ENCODE data around the gene DLG2. TPM values are rescaled to one million over a fixed set of nuclear protein-coding genes. Genes with fewer than 3 reads are reported as not detected.

Gene DLG2
- total and polyA plus RNA-seq, 2 of the 4 experiments (the other 2 are of a cell fraction) = 0.31 to 0.36 TPM

DNA sequence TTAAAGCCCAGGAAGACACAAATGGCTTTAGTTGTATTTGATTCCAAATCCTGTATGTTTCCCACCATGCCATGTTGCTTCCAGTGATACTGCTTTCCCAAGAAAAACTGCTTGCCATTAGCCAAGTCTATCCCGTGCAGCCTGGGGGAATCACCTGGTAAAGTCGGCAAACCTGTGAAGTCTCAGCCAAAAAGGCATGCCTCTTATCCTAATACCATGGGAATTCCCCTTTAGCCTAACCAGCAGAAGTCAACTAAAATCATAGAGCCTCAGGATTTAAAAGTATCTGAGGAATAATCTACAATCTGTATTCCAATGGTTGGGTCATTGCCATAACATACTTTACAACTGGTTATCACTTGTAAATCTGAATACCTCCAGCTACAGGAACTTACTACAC is 869.4 kb downstream of the DLG2 start:
- no peak overlapping the region for H2BK20ac ChIP-seq (ENCODE audit: low read depth, low read length)
- DNase-seq (no peak), ATAC-seq (ENCODE audit: low read depth) (no peak)
- no peak overlapping the region for H2BK15ac ChIP-seq (ENCODE audit: low read depth, low read length)
- no CpG with 5 or more reads among the region's 2 CpGs for WGBS, 2 experiments (ENCODE audit: extremely low coverage in 2 of 2, insufficient read length in 1 of 2)
- H2AK5ac ChIP-seq (ENCODE audit: low read depth, low read length) = no peak overlapping the region
- H3K4me1 ChIP-seq (ENCODE audit: control insufficient read depth, insufficient read depth, low read length) = no peaks in the 10 kb centered on the region
- no peak overlapping the region for H3K27ac ChIP-seq (ENCODE audit: insufficient read depth, low read length)
- no peak overlapping the region for H3K9ac ChIP-seq (ENCODE audit: low read depth, low read length)
- H3K18ac ChIP-seq (ENCODE audit: low read depth, low read length) = no peak overlapping the region
- H2BK5ac ChIP-seq (ENCODE audit: low read depth, low read length, poor library complexity, severe bottlenecking) = no peak overlapping the region
- H3K27me3 ChIP-seq (ENCODE audit: control insufficient read depth, insufficient read depth, low read length) = no peaks in the 10 kb centered on the region
- intact Hi-C loops (cut with micrococcal nuclease) (no loop called here), dilution Hi-C loops (cut with HindIII; ENCODE audit: low sequenced_read_pairs, unreplicated experiment) (no loop called here), in situ Hi-C loops (cut with MboI; ENCODE audit: low sequenced_read_pairs) (no loop called here)
- no peak overlapping the region for H3K23ac ChIP-seq (ENCODE audit: low read depth, low read length)
- no peak overlapping the region for H3K56ac ChIP-seq (ENCODE audit: extremely low read depth, insufficient read depth, low read length)
- ChIA-PET CTCF (no interaction called here), POLR2A (ENCODE audit: unreplicated experiment) (interaction anchor here (0.9 kb wide), 1 partner anchor 11 kb away, joined by 3 read pairs; no protein-coding TSS in a partner anchor)
- no peaks in the 10 kb centered on the region for H3K79me1 ChIP-seq (ENCODE audit: low read depth in 1 of 2, low read length in 2 of 2)
- H3K4ac ChIP-seq (ENCODE audit: low read depth, low read length) = no peak overlapping the region
- H2BK120ac ChIP-seq (ENCODE audit: low read depth, low read length) = no peak overlapping the region
- BruUV-seq (replicated peaks) = no TSS peak
- H2AFZ ChIP-seq (replicated peaks; ENCODE audit: low read length, poor library complexity) = no peak overlapping the region
- no peaks in the 10 kb centered on the region for H4K20me1 ChIP-seq (ENCODE audit: insufficient read depth, low read length)
- H4K91ac ChIP-seq (ENCODE audit: insufficient read depth, low read depth, low read length) = no peak overlapping the region
- H3K14ac ChIP-seq (replicated peaks; ENCODE audit: low read depth, low read length) = no peak overlapping the region
- H2AK9ac ChIP-seq (replicated peaks; ENCODE audit: low read depth, low read length, poor library complexity) = no peak overlapping the region
- no peaks in the 10 kb centered on the region for H3K36me3 ChIP-seq (ENCODE audit: control insufficient read depth, insufficient read depth, low read length)
- H3K4me3 ChIP-seq (ENCODE audit: insufficient read depth, low read depth, low read length) = no peak overlapping the region
- H4K8ac ChIP-seq (ENCODE audit: low read depth in 2 of 2, low read length in 2 of 2) = no peak overlapping the region
- no peak overlapping the region for H3K4me2 ChIP-seq (ENCODE audit: low read depth, low read length)
- H3K9me1 ChIP-seq (ENCODE audit: insufficient read depth, low read length) = no peaks in the 10 kb centered on the region
- H4K5ac ChIP-seq (ENCODE audit: low read depth, low read length) = no peak overlapping the region
- H3K9me3 ChIP-seq (ENCODE audit: control insufficient read depth, insufficient read depth, low read length) = no peaks in the 10 kb centered on the region
- TF ChIP-seq MAZ (IDR thresholded peaks at IDR 0.05; ENCODE audit: borderline replicate concordance, low read depth, low read length) (no peak), BHLHE40 (IDR thresholded peaks at IDR 0.05; ENCODE audit: low read depth, low read length) (no peak), RCOR1 (IDR thresholded peaks at IDR 0.05; ENCODE audit: insufficient replicate concordance, low read length) (no peak), POLR2A (IDR thresholded peaks at IDR 0.05; ENCODE audit: low read depth, low read length) (no peak), USF2 (IDR thresholded peaks at IDR 0.05; ENCODE audit: low read depth, low read length) (no peak), RFX5 (IDR thresholded peaks at IDR 0.05; ENCODE audit: low read depth, low read length) (no peak), FOS (IDR thresholded peaks at IDR 0.05; ENCODE audit: low read depth, low read length) (no peak), MAFK (IDR thresholded peaks at IDR 0.05; ENCODE audit: low read depth, low read length) (no peak), NFE2L2 (IDR thresholded peaks at IDR 0.05; ENCODE audit: low read depth, low read length) (no peak), CHD1 (IDR thresholded peaks at IDR 0.05; ENCODE audit: low read depth, low read length) (no peak), SMC3 (IDR thresholded peaks at IDR 0.05; ENCODE audit: low read depth, low read length) (no peak), MXI1 (IDR thresholded peaks at IDR 0.05; ENCODE audit: borderline replicate concordance, low read depth, low read length) (no peak), CEBPB (IDR thresholded peaks at IDR 0.05; ENCODE audit: low read depth, low read length) (no peak), RAD21 (IDR thresholded peaks at IDR 0.05; ENCODE audit: low read length) (no peak)
- TF ChIP-seq, protein P1, sequence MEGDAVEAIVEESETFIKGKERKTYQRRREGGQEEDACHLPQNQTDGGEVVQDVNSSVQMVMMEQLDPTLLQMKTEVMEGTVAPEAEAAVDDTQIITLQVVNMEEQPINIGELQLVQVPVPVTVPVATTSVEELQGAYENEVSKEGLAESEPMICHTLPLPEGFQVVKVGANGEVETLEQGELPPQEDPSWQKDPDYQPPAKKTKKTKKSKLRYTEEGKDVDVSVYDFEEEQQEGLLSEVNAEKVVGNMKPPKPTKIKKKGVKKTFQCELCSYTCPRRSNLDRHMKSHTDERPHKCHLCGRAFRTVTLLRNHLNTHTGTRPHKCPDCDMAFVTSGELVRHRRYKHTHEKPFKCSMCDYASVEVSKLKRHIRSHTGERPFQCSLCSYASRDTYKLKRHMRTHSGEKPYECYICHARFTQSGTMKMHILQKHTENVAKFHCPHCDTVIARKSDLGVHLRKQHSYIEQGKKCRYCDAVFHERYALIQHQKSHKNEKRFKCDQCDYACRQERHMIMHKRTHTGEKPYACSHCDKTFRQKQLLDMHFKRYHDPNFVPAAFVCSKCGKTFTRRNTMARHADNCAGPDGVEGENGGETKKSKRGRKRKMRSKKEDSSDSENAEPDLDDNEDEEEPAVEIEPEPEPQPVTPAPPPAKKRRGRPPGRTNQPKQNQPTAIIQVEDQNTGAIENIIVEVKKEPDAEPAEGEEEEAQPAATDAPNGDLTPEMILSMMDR (conservative IDR thresholded peaks at IDR 0.05; ENCODE audit: low read depth, low read length) = no peak
- TF ChIP-seq, protein P2, sequence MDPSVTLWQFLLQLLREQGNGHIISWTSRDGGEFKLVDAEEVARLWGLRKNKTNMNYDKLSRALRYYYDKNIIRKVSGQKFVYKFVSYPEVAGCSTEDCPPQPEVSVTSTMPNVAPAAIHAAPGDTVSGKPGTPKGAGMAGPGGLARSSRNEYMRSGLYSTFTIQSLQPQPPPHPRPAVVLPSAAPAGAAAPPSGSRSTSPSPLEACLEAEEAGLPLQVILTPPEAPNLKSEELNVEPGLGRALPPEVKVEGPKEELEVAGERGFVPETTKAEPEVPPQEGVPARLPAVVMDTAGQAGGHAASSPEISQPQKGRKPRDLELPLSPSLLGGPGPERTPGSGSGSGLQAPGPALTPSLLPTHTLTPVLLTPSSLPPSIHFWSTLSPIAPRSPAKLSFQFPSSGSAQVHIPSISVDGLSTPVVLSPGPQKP (IDR thresholded peaks at IDR 0.05; ENCODE audit: borderline replicate concordance, low read depth, low read length) = no peak

Data from IMR-90 (cell line).